Measurements from ENCODE around the gene PDGFB. TPM values are rescaled to one million over a fixed set of nuclear protein-coding genes. Genes with fewer than 3 reads are reported as not detected.
A peak's percentile ranks its signal among the peaks of the same experiment; 100 is the strongest.

PDGFB gene
- total and polyA plus RNA-seq, 9 of the 15 experiments (the other 6 are each of a cell fraction or from before 2014, with no cell fraction given): 0.07 to 4.0 (median 0.48) TPM; not detected in 1

DNA sequence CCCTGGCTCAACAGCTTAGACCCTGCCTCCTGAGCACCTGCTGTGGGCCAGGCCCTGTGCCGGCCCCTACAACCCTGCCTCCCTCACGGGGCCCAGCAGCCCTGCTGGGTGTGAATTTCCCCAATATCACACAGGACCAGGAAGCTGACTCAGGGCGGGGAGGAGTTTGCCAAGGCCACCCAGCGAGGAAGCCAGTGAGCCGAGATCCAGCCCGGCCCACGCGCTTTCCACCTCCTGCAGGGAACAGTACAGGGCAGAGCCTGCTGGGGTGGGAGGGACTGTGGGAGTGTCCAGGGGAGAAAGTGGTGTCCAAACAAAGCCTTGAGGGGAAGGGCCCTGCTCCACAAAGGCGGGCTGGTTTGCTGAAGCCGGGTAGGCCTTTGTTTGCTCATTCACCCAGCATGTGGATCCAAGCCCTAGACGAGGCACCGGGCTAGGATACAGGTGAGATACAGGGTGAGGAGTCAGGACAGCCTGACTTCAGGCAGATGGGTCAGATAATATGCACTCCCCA lies 47.8 kb upstream of the PDGFB start (continued):
- TF ChIP-seq, protein P1, sequence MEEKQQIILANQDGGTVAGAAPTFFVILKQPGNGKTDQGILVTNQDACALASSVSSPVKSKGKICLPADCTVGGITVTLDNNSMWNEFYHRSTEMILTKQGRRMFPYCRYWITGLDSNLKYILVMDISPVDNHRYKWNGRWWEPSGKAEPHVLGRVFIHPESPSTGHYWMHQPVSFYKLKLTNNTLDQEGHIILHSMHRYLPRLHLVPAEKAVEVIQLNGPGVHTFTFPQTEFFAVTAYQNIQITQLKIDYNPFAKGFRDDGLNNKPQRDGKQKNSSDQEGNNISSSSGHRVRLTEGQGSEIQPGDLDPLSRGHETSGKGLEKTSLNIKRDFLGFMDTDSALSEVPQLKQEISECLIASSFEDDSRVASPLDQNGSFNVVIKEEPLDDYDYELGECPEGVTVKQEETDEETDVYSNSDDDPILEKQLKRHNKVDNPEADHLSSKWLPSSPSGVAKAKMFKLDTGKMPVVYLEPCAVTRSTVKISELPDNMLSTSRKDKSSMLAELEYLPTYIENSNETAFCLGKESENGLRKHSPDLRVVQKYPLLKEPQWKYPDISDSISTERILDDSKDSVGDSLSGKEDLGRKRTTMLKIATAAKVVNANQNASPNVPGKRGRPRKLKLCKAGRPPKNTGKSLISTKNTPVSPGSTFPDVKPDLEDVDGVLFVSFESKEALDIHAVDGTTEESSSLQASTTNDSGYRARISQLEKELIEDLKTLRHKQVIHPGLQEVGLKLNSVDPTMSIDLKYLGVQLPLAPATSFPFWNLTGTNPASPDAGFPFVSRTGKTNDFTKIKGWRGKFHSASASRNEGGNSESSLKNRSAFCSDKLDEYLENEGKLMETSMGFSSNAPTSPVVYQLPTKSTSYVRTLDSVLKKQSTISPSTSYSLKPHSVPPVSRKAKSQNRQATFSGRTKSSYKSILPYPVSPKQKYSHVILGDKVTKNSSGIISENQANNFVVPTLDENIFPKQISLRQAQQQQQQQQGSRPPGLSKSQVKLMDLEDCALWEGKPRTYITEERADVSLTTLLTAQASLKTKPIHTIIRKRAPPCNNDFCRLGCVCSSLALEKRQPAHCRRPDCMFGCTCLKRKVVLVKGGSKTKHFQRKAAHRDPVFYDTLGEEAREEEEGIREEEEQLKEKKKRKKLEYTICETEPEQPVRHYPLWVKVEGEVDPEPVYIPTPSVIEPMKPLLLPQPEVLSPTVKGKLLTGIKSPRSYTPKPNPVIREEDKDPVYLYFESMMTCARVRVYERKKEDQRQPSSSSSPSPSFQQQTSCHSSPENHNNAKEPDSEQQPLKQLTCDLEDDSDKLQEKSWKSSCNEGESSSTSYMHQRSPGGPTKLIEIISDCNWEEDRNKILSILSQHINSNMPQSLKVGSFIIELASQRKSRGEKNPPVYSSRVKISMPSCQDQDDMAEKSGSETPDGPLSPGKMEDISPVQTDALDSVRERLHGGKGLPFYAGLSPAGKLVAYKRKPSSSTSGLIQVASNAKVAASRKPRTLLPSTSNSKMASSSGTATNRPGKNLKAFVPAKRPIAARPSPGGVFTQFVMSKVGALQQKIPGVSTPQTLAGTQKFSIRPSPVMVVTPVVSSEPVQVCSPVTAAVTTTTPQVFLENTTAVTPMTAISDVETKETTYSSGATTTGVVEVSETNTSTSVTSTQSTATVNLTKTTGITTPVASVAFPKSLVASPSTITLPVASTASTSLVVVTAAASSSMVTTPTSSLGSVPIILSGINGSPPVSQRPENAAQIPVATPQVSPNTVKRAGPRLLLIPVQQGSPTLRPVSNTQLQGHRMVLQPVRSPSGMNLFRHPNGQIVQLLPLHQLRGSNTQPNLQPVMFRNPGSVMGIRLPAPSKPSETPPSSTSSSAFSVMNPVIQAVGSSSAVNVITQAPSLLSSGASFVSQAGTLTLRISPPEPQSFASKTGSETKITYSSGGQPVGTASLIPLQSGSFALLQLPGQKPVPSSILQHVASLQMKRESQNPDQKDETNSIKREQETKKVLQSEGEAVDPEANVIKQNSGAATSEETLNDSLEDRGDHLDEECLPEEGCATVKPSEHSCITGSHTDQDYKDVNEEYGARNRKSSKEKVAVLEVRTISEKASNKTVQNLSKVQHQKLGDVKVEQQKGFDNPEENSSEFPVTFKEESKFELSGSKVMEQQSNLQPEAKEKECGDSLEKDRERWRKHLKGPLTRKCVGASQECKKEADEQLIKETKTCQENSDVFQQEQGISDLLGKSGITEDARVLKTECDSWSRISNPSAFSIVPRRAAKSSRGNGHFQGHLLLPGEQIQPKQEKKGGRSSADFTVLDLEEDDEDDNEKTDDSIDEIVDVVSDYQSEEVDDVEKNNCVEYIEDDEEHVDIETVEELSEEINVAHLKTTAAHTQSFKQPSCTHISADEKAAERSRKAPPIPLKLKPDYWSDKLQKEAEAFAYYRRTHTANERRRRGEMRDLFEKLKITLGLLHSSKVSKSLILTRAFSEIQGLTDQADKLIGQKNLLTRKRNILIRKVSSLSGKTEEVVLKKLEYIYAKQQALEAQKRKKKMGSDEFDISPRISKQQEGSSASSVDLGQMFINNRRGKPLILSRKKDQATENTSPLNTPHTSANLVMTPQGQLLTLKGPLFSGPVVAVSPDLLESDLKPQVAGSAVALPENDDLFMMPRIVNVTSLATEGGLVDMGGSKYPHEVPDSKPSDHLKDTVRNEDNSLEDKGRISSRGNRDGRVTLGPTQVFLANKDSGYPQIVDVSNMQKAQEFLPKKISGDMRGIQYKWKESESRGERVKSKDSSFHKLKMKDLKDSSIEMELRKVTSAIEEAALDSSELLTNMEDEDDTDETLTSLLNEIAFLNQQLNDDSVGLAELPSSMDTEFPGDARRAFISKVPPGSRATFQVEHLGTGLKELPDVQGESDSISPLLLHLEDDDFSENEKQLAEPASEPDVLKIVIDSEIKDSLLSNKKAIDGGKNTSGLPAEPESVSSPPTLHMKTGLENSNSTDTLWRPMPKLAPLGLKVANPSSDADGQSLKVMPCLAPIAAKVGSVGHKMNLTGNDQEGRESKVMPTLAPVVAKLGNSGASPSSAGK (IDR thresholded peaks at IDR 0.05): peak; percentile 96
- no peak for TF ChIP-seq ATF1 (CRISPR knock-in tag; IDR thresholded peaks at IDR 0.05)
- 0 out of 2 replicates have a peak, but pooled peaks have one; percentile 10 for TF ChIP-seq ATF1 (tag; IDR thresholded peaks at IDR 0.05)
- TF ChIP-seq NEUROD1 (IDR thresholded peaks at IDR 0.05; ENCODE audit: borderline replicate concordance, low read depth, low read length, partially characterized antibody): peak; percentile 46
- peak; percentile 41; the same call in 1 of the 2 replicates for TF ChIP-seq DMBX1 (CRISPR knock-in tag; IDR thresholded peaks at IDR 0.05; ENCODE audit: borderline replicate concordance)
- no peak for TF ChIP-seq NR1H2 (CRISPR knock-in tag; IDR thresholded peaks at IDR 0.05)
- TF ChIP-seq, protein P2, sequence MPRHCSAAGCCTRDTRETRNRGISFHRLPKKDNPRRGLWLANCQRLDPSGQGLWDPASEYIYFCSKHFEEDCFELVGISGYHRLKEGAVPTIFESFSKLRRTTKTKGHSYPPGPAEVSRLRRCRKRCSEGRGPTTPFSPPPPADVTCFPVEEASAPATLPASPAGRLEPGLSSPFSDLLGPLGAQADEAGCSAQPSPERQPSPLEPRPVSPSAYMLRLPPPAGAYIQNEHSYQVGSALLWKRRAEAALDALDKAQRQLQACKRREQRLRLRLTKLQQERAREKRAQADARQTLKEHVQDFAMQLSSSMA (CRISPR knock-in tag; IDR thresholded peaks at IDR 0.05): no peak
- TF ChIP-seq HDAC1 (IDR thresholded peaks at IDR 0.05): peak in 1 of 2 experiments; percentile 60; a peak in 1 of 4 replicates
- TF ChIP-seq ZNF316 (IDR thresholded peaks at IDR 0.05): peak; percentile 44; the same call in 1 of the 2 replicates
- TF ChIP-seq GABPB2 (CRISPR knock-in tag; conservative IDR thresholded peaks at IDR 0.05): no peak
- TF ChIP-seq, protein P3, sequence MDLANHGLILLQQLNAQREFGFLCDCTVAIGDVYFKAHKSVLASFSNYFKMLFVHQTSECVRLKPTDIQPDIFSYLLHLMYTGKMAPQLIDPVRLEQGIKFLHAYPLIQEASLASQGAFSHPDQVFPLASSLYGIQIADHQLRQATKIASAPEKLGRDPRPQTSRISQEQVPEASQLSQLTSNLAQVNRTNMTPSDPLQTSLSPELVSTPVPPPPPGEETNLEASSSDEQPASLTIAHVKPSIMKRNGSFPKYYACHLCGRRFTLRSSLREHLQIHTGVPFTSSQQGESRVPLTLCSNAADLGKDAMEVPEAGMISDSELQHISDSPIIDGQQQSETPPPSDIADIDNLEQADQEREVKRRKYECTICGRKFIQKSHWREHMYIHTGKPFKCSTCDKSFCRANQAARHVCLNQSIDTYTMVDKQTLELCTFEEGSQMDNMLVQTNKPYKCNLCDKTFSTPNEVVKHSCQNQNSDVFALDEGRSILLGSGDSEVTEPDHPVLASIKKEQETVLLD (IDR thresholded peaks at IDR 0.05): peak; percentile 82
- peak; percentile 25; the same call in 1 of the 2 replicates for TF ChIP-seq NFE2 (IDR thresholded peaks at IDR 0.05; ENCODE audit: low read depth)
- TF ChIP-seq MAFK (IDR thresholded peaks at IDR 0.05; ENCODE audit: low read length): peak; percentile 34; the same call in 1 of the 2 replicates
- TF ChIP-seq ZC3H11A (IDR thresholded peaks at IDR 0.05; ENCODE audit: low read depth, low read length): no peak
- TF ChIP-seq XRCC3 (IDR thresholded peaks at IDR 0.05): no peak
- peak; percentile 51 for TF ChIP-seq TCF3 (CRISPR knock-in tag; IDR thresholded peaks at IDR 0.05)
- TF ChIP-seq EGR1 (conservative IDR thresholded peaks at IDR 0.05): peak; percentile 85
- peak; percentile 48; the same call in 1 of the 2 replicates for TF ChIP-seq CREM (IDR thresholded peaks at IDR 0.05; ENCODE audit: low read depth)

All from K562 (cell line).